Measurements from ENCODE around the gene CNN3. TPM values are rescaled to one million over a fixed set of nuclear protein-coding genes. Genes with fewer than 3 reads are reported as not detected.

Gene CNN3
- total RNA-seq, 1 donor from 2014 or later, result 215 TPM

DNA sequence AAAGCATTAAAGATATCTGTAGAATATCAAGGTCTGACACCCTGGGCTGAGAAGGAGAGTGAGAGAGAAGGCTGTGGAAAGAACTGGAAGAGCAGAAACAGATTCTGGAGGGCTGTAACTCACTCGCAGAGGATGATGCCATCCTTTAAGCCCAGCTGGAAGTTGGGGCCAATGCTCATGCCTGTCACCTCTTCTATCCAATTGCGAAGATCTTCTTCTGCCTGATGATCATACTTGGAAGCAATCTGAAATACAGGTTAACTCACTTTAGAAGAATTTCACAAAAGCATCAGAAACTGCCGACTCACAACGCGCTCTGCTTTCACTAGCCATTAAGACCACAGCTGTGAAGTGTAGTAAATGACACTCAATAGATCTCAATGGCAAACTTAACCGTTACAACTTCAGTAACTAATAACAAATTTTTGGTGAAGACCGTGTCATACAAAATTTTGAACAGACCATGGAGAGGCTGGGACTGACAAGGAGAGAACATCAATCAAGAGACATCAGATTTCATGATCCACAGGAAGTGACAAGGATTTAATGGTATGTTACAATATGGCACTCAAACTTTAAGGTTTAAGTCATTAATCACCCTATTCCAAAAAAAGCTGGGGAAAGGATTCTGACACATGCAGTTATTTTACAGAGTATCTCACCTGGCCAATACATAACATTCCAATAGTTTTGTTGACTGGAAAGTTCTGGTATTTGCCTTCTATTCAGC, 23.5 kb downstream of the CNN3 start:
- Histone ChIP-seq H3K9me3 (no peaks in the 10 kb centered on the region), H3K27ac (no peak overlapping the region), H3K4me1 (peaks cover 53% of the 10 kb centered on the region), H3K4me3 (no peak overlapping the region), H3K36me3 (peaks cover 47% of the 10 kb centered on the region), H3K27me3 (no peaks in the 10 kb centered on the region)
- TF ChIP-seq, protein P1, sequence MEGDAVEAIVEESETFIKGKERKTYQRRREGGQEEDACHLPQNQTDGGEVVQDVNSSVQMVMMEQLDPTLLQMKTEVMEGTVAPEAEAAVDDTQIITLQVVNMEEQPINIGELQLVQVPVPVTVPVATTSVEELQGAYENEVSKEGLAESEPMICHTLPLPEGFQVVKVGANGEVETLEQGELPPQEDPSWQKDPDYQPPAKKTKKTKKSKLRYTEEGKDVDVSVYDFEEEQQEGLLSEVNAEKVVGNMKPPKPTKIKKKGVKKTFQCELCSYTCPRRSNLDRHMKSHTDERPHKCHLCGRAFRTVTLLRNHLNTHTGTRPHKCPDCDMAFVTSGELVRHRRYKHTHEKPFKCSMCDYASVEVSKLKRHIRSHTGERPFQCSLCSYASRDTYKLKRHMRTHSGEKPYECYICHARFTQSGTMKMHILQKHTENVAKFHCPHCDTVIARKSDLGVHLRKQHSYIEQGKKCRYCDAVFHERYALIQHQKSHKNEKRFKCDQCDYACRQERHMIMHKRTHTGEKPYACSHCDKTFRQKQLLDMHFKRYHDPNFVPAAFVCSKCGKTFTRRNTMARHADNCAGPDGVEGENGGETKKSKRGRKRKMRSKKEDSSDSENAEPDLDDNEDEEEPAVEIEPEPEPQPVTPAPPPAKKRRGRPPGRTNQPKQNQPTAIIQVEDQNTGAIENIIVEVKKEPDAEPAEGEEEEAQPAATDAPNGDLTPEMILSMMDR (IDR thresholded peaks at IDR 0.05), result no peak
- intact Hi-C loops (cut with DNase I), result no loop called here
- DNase-seq (no peak), ATAC-seq (no peak)

DNA sequence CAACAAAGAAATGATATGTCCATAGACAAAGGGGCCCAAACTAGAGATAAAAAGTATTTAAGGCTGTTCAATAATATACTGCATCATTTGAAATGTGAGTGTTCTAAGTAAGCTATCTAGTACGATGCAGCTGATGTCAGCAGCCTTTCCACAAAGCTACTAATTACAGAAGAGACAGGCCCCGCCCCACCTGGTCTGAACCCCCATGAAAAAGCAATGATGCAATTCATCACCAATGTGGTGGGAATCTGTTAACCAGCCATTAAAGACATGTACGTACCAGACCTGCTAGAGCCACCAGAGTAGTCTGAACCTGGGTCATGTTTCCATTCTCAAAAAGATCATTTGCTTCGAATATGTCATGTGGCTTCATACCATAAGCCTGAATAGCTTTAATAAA, 25.1 kb downstream of the CNN3 start:
- peaks cover 47% of the 10 kb centered on the region for H3K4me1 ChIP-seq
- DNase-seq (no peak), ATAC-seq (no peak)
- TF ChIP-seq, protein P1 (IDR thresholded peaks at IDR 0.05), result no peak
- peaks cover 63% of the 10 kb centered on the region for H3K36me3 ChIP-seq
- H3K27me3 ChIP-seq, result no peaks in the 10 kb centered on the region
- intact Hi-C loops (cut with DNase I), result no loop called here
- no peak overlapping the region for H3K27ac ChIP-seq
- no peaks in the 10 kb centered on the region for H3K9me3 ChIP-seq
- no peak overlapping the region for H3K4me3 ChIP-seq

DNA sequence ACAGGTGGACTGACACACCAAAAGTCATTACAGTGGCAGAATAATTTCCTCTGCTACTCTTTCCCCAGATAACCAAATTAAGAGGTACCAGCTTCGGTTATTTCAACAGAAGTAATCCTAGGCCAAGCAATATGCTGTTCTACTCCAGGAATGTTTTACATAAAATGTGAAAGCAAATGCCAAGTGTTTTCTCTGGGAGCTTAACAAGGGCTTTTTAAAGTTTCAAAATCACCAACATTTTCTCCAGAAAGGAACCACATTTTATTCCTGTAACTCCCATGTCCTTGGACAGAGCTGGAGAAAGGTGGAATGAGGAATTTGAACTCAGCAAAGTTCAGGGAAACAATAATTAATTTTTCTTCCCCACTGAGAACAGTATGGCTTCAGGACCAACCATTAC, 27.2 kb downstream of the CNN3 start:
- H3K27me3 ChIP-seq, result no peaks in the 10 kb centered on the region
- DNase-seq, result no peak
- TF ChIP-seq, protein P1 (IDR thresholded peaks at IDR 0.05), result no peak
- intact Hi-C loops (cut with DNase I), result no loop called here
- H3K27ac ChIP-seq, result no peak overlapping the region
- peaks cover 31% of the 10 kb centered on the region for H3K4me1 ChIP-seq
- no peaks in the 10 kb centered on the region for H3K9me3 ChIP-seq
- ATAC-seq, result no peak
- peaks cover 83% of the 10 kb centered on the region for H3K36me3 ChIP-seq
- no peak overlapping the region for H3K4me3 ChIP-seq

DNA sequence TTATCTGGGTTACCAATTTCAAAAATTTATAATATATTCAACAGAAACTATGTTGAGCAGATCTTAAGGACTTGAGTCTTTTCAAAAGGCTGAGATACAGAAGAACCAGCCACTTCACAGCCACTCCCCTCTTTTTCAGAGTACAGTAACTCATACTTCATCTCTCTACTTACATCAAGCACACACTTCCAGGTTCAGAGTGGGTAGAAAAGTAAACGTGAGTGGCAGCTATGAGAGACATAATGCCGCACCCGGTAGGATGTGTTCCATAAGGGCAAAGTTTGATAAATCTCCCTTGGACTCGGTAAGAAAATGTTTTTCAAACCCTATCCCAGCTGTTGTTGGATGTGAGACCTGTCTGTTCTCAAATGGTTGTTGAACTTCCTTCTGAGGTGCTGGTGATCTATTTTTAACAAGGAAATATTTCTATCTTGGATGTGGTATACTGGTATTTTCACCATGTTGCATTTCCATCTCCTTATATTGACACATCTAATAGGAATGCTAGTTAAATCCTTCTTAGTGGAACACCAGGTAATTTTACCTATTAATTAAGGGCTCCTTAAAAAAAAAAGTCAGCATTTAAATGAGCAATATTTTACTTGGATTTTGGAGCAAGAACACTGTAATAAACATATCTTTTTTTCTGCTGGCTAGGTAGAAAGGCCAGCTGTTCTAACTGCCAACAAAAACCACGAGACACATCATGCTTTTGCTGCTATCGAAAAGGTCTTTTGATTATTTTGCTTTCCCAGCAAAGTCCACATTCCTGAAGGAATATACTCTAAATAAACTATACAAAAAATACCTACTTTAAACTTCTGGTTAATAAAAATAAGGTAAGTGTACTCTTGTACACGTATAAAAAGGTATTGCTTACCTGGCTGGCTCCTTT, 28.2 kb downstream of the CNN3 start:
- TF ChIP-seq, protein P1 (IDR thresholded peaks at IDR 0.05), result no peak
- peaks cover 30% of the 10 kb centered on the region for H3K4me1 ChIP-seq

DNA sequence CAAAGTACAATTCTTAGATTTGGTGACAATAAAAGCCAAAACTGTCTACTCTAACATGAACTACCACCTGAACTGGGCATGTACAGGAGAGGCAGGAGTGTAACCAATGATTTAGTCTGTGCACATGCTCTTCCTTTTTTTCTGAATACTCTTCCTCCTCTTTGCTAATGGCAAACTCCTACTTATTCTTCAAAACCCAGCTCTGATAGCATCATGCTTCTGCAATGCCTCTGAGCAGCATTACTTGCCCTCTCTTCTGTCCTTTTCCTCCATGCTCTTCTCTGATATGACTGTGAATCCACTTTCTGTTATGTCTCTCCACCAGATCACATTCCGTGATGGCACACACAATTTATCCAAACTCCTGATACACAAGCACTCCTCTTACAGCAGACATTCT, 31.4 kb downstream of the CNN3 start:
- Histone ChIP-seq H3K27me3 (no peaks in the 10 kb centered on the region), H3K27ac (no peak overlapping the region), H3K36me3 (peaks cover 74% of the 10 kb centered on the region), H3K4me3 (no peak overlapping the region), H3K9me3 (no peaks in the 10 kb centered on the region), H3K4me1 (peaks cover 19% of the 10 kb centered on the region)
- TF ChIP-seq, protein P1 (IDR thresholded peaks at IDR 0.05), result no peak
- no peak for ATAC-seq
- intact Hi-C loops (cut with DNase I), result no loop called here
- no peak for DNase-seq

More for the DNA sequence above, 28.2 kb downstream of the CNN3 start:
- H3K9me3 ChIP-seq, result no peaks in the 10 kb centered on the region
- H3K27me3 ChIP-seq, result no peaks in the 10 kb centered on the region
- H3K27ac ChIP-seq, result no peak overlapping the region
- DNase-seq, result no peak
- peak; percentile 94 for ATAC-seq
- intact Hi-C loops (cut with DNase I), result no loop called here
- peaks cover 88% of the 10 kb centered on the region for H3K36me3 ChIP-seq
- H3K4me3 ChIP-seq, result no peak overlapping the region

Data from upper lobe of right lung (tissue), 1 donor.